Measurements from ENCODE around the gene PLCL2. TPM values are rescaled to one million over a fixed set of nuclear protein-coding genes. Genes with fewer than 3 reads are reported as not detected.

PLCL2 gene
- total RNA-seq = 0.85 to 1.3 TPM (median 1.2 TPM) in 3 replicates
- long read RNA-seq, full-length matches to known transcripts = 2 of 4 reads
- long read RNA-seq, partial matches to known transcripts = 0 of 4 reads
- long read RNA-seq, other reads (novel, unspliced or antisense) = 2 of 4 reads

GRCh38 chr3:16884748-16885592 is at the start of gene PLCL2:
PLCL2 (plus strand) TSS chr3:16884955; CDS start chr3:16885040, 85 bp downstream.
- Mint-ChIP-seq H3K36me3 (ENCODE audit: low read depth) (no peaks in the 10 kb centered on the region), H3K4me1 (ENCODE audit: low read depth) (peaks cover 16% of the 10 kb centered on the region), H3K27me3 (ENCODE audit: low read depth) (peaks cover 9% of the 10 kb centered on the region), H3K4me3 (ENCODE audit: unreplicated experiment) (peak within 1 kb of the TSS; percentile 88), H3K9me3 (ENCODE audit: low read depth) (no peaks in the 10 kb centered on the region), H3K27ac (ENCODE audit: unreplicated experiment) (no peak within 1 kb of the TSS)
- DNase-seq (ENCODE audit: low spot score) = no peak
- TF ChIP-seq CTCF (IDR thresholded peaks at IDR 0.05) = no peak

- Mint-ChIP-seq H3K27me3 (ENCODE audit: low read depth) (peaks cover 16% of the 10 kb centered on the region), H3K9me3 (ENCODE audit: low read depth) (no peaks in the 10 kb centered on the region), H3K4me1 (ENCODE audit: low read depth) (no peaks in the 10 kb centered on the region), H3K4me3 (ENCODE audit: unreplicated experiment) (no peak overlapping the region), H3K36me3 (ENCODE audit: low read depth) (peaks cover 1% of the 10 kb centered on the region), H3K27ac (ENCODE audit: unreplicated experiment) (no peak overlapping the region)
- DNase-seq (ENCODE audit: low spot score) = no peak
- no peak for TF ChIP-seq CTCF (IDR thresholded peaks at IDR 0.05)
Measured at GRCh38 chr3:16836505-16837237, 48.1 kb upstream of the PLCL2 start.

GRCh38 chr3:16837602-16838001 is 47.2 kb upstream of the PLCL2 start:
- no peak overlapping the region for H3K4me3 Mint-ChIP-seq (ENCODE audit: unreplicated experiment)
- H3K27ac Mint-ChIP-seq (ENCODE audit: unreplicated experiment) = no peak overlapping the region
- H3K36me3 Mint-ChIP-seq (ENCODE audit: low read depth) = peaks cover 1% of the 10 kb centered on the region
- no peak for DNase-seq (ENCODE audit: low spot score)
- no peaks in the 10 kb centered on the region for H3K9me3 Mint-ChIP-seq (ENCODE audit: low read depth)
- TF ChIP-seq CTCF (IDR thresholded peaks at IDR 0.05) = no peak
- H3K4me1 Mint-ChIP-seq (ENCODE audit: low read depth) = no peaks in the 10 kb centered on the region
- H3K27me3 Mint-ChIP-seq (ENCODE audit: low read depth) = peaks cover 13% of the 10 kb centered on the region

- DNase-seq (ENCODE audit: low spot score) = no peak
- no peaks in the 10 kb centered on the region for H3K4me1 Mint-ChIP-seq (ENCODE audit: low read depth)
- TF ChIP-seq CTCF (IDR thresholded peaks at IDR 0.05) = no peak
- peaks cover 1% of the 10 kb centered on the region for H3K36me3 Mint-ChIP-seq (ENCODE audit: low read depth)
- H3K27me3 Mint-ChIP-seq (ENCODE audit: low read depth) = peaks cover 12% of the 10 kb centered on the region
- no peaks in the 10 kb centered on the region for H3K9me3 Mint-ChIP-seq (ENCODE audit: low read depth)
- H3K27ac Mint-ChIP-seq (ENCODE audit: unreplicated experiment) = no peak overlapping the region
- no peak overlapping the region for H3K4me3 Mint-ChIP-seq (ENCODE audit: unreplicated experiment)
Measured at GRCh38 chr3:16838561-16838960, 46.2 kb upstream of the PLCL2 start.
